Stomach (tissue), 9 donors: Measurements from ENCODE around the gene KRT85. TPM values are rescaled to one million over a fixed set of nuclear protein-coding genes. Genes with fewer than 3 reads are reported as not detected.

Experiments used
- DNase-seq, 2 donors: peaks; one replicate each; pipeline versions ENCODE4 v3.0.0 to v3.0.0-alpha.2; 2013 to 2019
- H3K27ac ChIP-seq, 5 donors: fragments of 200-600 bp in 4 of 5; sonication (generic) in 4 of 5; one replicate each; pipeline ENCODE4 v1.5.1; 2013 to 2019; ENCODE audit warnings: mild to moderate bottlenecking in 1 of 5, moderate library complexity in 1 of 5
- H3K27me3 ChIP-seq, 3 donors: fragments of 200-600 bp; sonication (generic); one replicate each; pipeline ENCODE4 v1.5.1; 2017 to 2019; ENCODE audit warnings: mixed run types in 1 of 3
- H3K36me3 ChIP-seq, 4 donors: fragments of 200-600 bp; sonication (generic); 1 replicate in 3 of 4; 2 replicates in 1 of 4; pipeline ENCODE4 v1.5.1; 2016 to 2019
- H3K4me1 ChIP-seq, 4 donors: fragments of 200-600 bp; sonication (generic); one replicate each; pipeline ENCODE4 v1.5.1; 2016 to 2019
- H3K4me3 ChIP-seq, 4 donors: fragments of 200-600 bp; sonication (generic) in 3 of 4; one replicate each; pipeline ENCODE4 v1.5.1; 2016 to 2019; ENCODE audit warnings: mild to moderate bottlenecking in 1 of 4
- H3K9me3 ChIP-seq, 4 donors: fragments of 200-600 bp; sonication (generic); one replicate each; pipeline ENCODE4 v1.5.1; 2016 to 2019
- CTCF ChIP-seq, 7 experiments: fragments of 450-650 bp in 4 of 7; fragments of 200-600 bp in 3 of 7; sonication (generic) in 3 of 7; IDR thresholded peaks; one replicate each; pipeline ENCODE4 v1.5.1; 2016 to 2019; ENCODE audit warnings: antibody characterized with exemption in 7 of 7, control low read depth in 2 of 7, mild to moderate bottlenecking in 1 of 7
- EP300 ChIP-seq: sonication (generic); formaldehyde crosslinking; IDR thresholded peaks from one replicate; pipeline ENCODE4 v1.6.1; 2017; ENCODE audit warnings: antibody characterized with exemption
- POLR2A ChIP-seq, 4 donors: fragments of 450-650 bp; IDR thresholded peaks; one replicate each; pipeline ENCODE4 v1.6.1; 2016; ENCODE audit warnings: antibody characterized with exemption in 4 of 4, control low read depth in 2 of 4, mild to moderate bottlenecking in 1 of 4, moderate library complexity in 1 of 4
- POLR2AphosphoS5 ChIP-seq, 3 donors: sonication (generic); formaldehyde crosslinking; IDR thresholded peaks; one replicate each; pipeline ENCODE4 v1.6.1; 2016; ENCODE audit warnings: antibody characterized with exemption in 3 of 3
- WGBS, 5 donors: extraction: QIAGEN DNeasy Blood & Tissue Kit in 3 of 5; methylation state at CpG; one replicate each; pipeline versions ENCODE4 v1.1.5 to v1.1.7; 2013 to 2018; 5-methylcytosine and 5-hydroxymethylcytosine counted together
- intact Hi-C: fragments of 100-400 bp; cut with DNase I; formaldehyde crosslinking; loops from one replicate; pipeline ENCODE4 v1.15.1; 2023; ENCODE audit warnings: low total_unique reads
- polyA plus RNA-seq, 3 donors: library from polyadenylated mRNA; stranded (reverse); fragments of 200-250 nt; gene quantifications; one replicate each; pipeline ENCODE4 v1.2.3, GENCODE V29; 2013
- total RNA-seq, 5 donors: library from RNA; depleted of rRNA; stranded (reverse); fragments of >200 nt; gene quantifications; one replicate each; pipeline versions ENCODE4 v1.1.0 to v1.2.3, GENCODE V29; 2014 to 2016
- donor health status: healthy with polysubstance abuse.
- donor health status: Bipolar disorder and iron deficiency.
- donor health status: healthy.

Gene KRT85
- total and polyA plus RNA-seq, 8 donors = not detected

- Histone ChIP-seq H3K9me3 (peaks cover 0 to 5% (median 4%) of the 10 kb centered on the region in 4 donors), H3K27ac (no peak overlapping the region), H3K4me3 (no peak overlapping the region), H3K36me3 (no peaks in the 10 kb centered on the region), H3K4me1 (peaks cover 0 to 10% (median 4%) of the 10 kb centered on the region in 4 donors), H3K27me3 (peaks cover 0 to 5% (median 0%) of the 10 kb centered on the region in 3 donors)
- no peak for DNase-seq
- WGBS, 5 donors = 34 to 80% (median 69%) methylated on average over 1 of the region's 1 CpG
- TF ChIP-seq CTCF (IDR thresholded peaks at IDR 0.05) = no peak
- TF ChIP-seq EP300 = no peak
- TF ChIP-seq POLR2AphosphoS5 (IDR thresholded peaks at IDR 0.05) = no peak
- no peak for TF ChIP-seq POLR2A (IDR thresholded peaks at IDR 0.05)
- intact Hi-C loops = no loop called here
Observed at GRCh38 chr12:52331039-52331438, 36.2 kb downstream of the KRT85 start.

- Histone ChIP-seq H3K4me1 (peaks cover 0 to 10% (median 4%) of the 10 kb centered on the region in 4 donors), H3K4me3 (no peak overlapping the region), H3K27ac (no peak overlapping the region), H3K36me3 (no peaks in the 10 kb centered on the region), H3K27me3 (peaks cover 0 to 5% (median 0%) of the 10 kb centered on the region in 3 donors), H3K9me3 (no peaks in the 10 kb centered on the region)
- intact Hi-C loops = loop anchor here (5.0 kb wide), 1 partner anchor 171 kb away; no protein-coding TSS in a partner anchor
- no peak for TF ChIP-seq CTCF (IDR thresholded peaks at IDR 0.05)
- no peak for TF ChIP-seq EP300
- no peak for TF ChIP-seq POLR2AphosphoS5 (IDR thresholded peaks at IDR 0.05)
- no peak for TF ChIP-seq POLR2A (IDR thresholded peaks at IDR 0.05)
- WGBS, 5 donors = 57 to 67% (median 63%) methylated on average over 10 of the region's 10 CpGs
- DNase-seq = no peak
Observed at GRCh38 chr12:52327830-52328500, 39.3 kb downstream of the KRT85 start.

- intact Hi-C loops = loop anchor here (5.0 kb wide), 1 partner anchor 170 kb away; no protein-coding TSS in a partner anchor
- H3K27ac ChIP-seq = no peak overlapping the region
Observed at GRCh38 chr12:52327052-52327829, 40.0 kb downstream of the KRT85 start.

More at GRCh38 chr12:52327052-52327829, 40.0 kb downstream of the KRT85 start:
- H3K4me3 ChIP-seq = no peak overlapping the region
- whole genome bisulfite sequencing, 5 donors = 30 to 40% (median 37%) methylated on average over 11 of the region's 11 CpGs
- TF ChIP-seq POLR2AphosphoS5 (IDR thresholded peaks at IDR 0.05) = peak in 1 of 3 donors; percentile 67
- no peak for TF ChIP-seq EP300
- no peak for TF ChIP-seq POLR2A (IDR thresholded peaks at IDR 0.05)
- peak in 5 of 7 experiments; percentile 51 to 89 (median 75) for TF ChIP-seq CTCF (IDR thresholded peaks at IDR 0.05)
- H3K9me3 ChIP-seq = no peaks in the 10 kb centered on the region
- peaks cover 0 to 12% (median 0%) of the 10 kb centered on the region in 3 donors for H3K27me3 ChIP-seq
- no peaks in the 10 kb centered on the region for H3K36me3 ChIP-seq
- peak; percentile 88 to 93 for DNase-seq
- H3K4me1 ChIP-seq = peaks cover 0 to 10% (median 4%) of the 10 kb centered on the region in 4 donors
